SK-N-MC (cell line): ENCODE measurements around the gene BICD2.

Source experiments
- EZH2 ChIP-seq: fragments of 200-600 bp; sonication (generic); IDR thresholded peaks from one replicate; pipeline ENCODE4 v1.6.1; 2017; ENCODE audit warnings: antibody characterized with exemption
- FOXP2 ChIP-seq: optimal IDR thresholded peaks from 2 replicates; pipeline ENCODE3; 2011; ENCODE audit warnings: mild to moderate bottlenecking, moderate library complexity; ENCODE audit not compliant: insufficient read depth; ENCODE audit errors: extremely low read length, control extremely low read depth
- POLR2AphosphoS5 ChIP-seq: IDR thresholded peaks from 2 replicates; pipeline ENCODE4 v1.6.1; 2012; ENCODE audit warnings: mild to moderate bottlenecking, low read depth, low read length, borderline replicate concordance

DNA sequence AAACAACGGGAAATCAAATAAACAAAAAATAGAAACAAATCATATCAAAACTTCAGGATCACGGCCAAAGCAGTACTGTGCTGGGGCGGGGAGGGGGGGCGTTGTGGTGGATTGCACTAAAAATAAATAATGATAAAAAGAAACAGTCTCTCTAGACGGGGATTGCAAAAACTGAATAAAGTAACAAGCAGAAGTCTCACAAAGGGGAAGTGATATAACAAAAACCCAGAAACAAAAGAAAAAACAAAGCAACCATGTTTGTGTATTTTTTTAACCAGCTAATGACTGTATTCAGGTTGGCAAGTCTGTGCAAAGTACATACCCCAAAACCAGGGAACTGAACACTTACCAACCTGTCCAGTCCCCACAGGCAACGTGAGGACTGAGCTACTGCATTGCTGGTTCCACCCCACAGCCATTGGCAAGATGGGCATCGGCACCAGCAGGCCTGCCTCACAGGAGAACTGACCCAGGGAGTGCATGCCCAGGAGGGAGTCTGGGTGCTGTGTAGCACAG is 24.1 kb downstream of the BICD2 start:
- no peak for TF ChIP-seq EZH2
- no peak for TF ChIP-seq POLR2AphosphoS5
- TF ChIP-seq FOXP2 = no peak
